HuH-7 (cell line): ENCODE data around the gene SLC8B1.

Experiments
- DNase-seq: peaks from one replicate; pipeline ENCODE4 v3.0.0; 2011; ENCODE audit warnings: low spot score

SLC8B1 gene

GRCh38 chr12:113334786-113335539 is at the start of gene SLC8B1:
Gene SLC8B1 (minus strand): TSS chr12:113335109. CDS start chr12:113332878, 2,231 bp downstream.
- peak; percentile 87 for DNase-seq

GRCh38 chr12:113382206-113382605 is 47.3 kb upstream of the SLC8B1 start:
- no peak for DNase-seq

GRCh38 chr12:113381220-113381619 is 46.3 kb upstream of the SLC8B1 start:
- no peak for DNase-seq

GRCh38 chr12:113378291-113378690 is 43.4 kb upstream of the SLC8B1 start:
- no peak for DNase-seq

- DNase-seq = no peak
These were observed 40.0 kb upstream of the SLC8B1 start for GRCh38 chr12:113374823-113375428.

GRCh38 chr12:113373969-113374368 is 39.1 kb upstream of the SLC8B1 start:
- DNase-seq = no peak

- DNase-seq = no peak
These were observed 38.5 kb upstream of the SLC8B1 start for GRCh38 chr12:113373440-113373839.

GRCh38 chr12:113372371-113372770 is 37.5 kb upstream of the SLC8B1 start:
- DNase-seq = no peak

GRCh38 chr12:113371808-113372207 is 36.9 kb upstream of the SLC8B1 start:
- no peak for DNase-seq

GRCh38 chr12:113370923-113371682 is 36.2 kb upstream of the SLC8B1 start:
- no peak for DNase-seq

- DNase-seq = no peak
These were observed 34.6 kb upstream of the SLC8B1 start for GRCh38 chr12:113369391-113369985.

GRCh38 chr12:113368331-113368730 is 33.4 kb upstream of the SLC8B1 start:
- no peak for DNase-seq

- no peak for DNase-seq
These were observed 31.9 kb upstream of the SLC8B1 start for GRCh38 chr12:113366827-113367226.

GRCh38 chr12:113365639-113366395 is 30.9 kb upstream of the SLC8B1 start:
- DNase-seq = no peak

- DNase-seq = no peak
These were observed 29.8 kb upstream of the SLC8B1 start for GRCh38 chr12:113364698-113365097.

- no peak for DNase-seq
These were observed 26.9 kb upstream of the SLC8B1 start for GRCh38 chr12:113361574-113362370.

GRCh38 chr12:113359939-113360748 is 25.2 kb upstream of the SLC8B1 start:
- DNase-seq = peak; percentile 59

- no peak for DNase-seq
These were observed 24.4 kb upstream of the SLC8B1 start for GRCh38 chr12:113359133-113359938.
